Lung (tissue), 12 donors: ENCODE measurements around the gene NES. TPM values are rescaled to one million over a fixed set of nuclear protein-coding genes. Genes with fewer than 3 reads are reported as not detected.

Experiments
- ATAC-seq: fragments of 200-7000 bp; cut with Tn5 transposase; one replicate; pipeline ENCODE4 v1.9.1; 2020; ENCODE audit warnings: moderate number of reproducible peaks; ENCODE audit not compliant: insufficient read depth, low FRiP score
- DNase-seq, 3 donors: peaks; one replicate each; pipeline ENCODE4 v3.0.0-alpha.2; 2013 to 2017
- H3K27ac ChIP-seq, 2 donors: one replicate each; pipeline ENCODE4 v1.5.1; 2013; ENCODE audit warnings: mild to moderate bottlenecking in 2 of 2, moderate library complexity in 2 of 2, control low read depth in 1 of 2, inconsistent platforms in 1 of 2, low read depth in 1 of 2, low read length in 1 of 2
- H3K27me3 ChIP-seq, 3 donors: one replicate each; pipeline ENCODE4 v1.5.1; 2013; ENCODE audit warnings: low read length in 2 of 3; ENCODE audit not compliant: control insufficient read depth in 3 of 3, insufficient read depth in 3 of 3
- H3K36me3 ChIP-seq, 4 donors: one replicate each; pipeline ENCODE4 v1.5.1; 2013; ENCODE audit warnings: low read length in 4 of 4, mild to moderate bottlenecking in 1 of 4, moderate library complexity in 1 of 4; ENCODE audit not compliant: control insufficient read depth in 4 of 4, insufficient read depth in 4 of 4
- H3K4me1 ChIP-seq, 5 donors: one replicate each; pipeline ENCODE4 v1.5.1; 2013; ENCODE audit warnings: low read length in 5 of 5, mild to moderate bottlenecking in 2 of 5, moderate library complexity in 1 of 5; ENCODE audit not compliant: control insufficient read depth in 5 of 5, insufficient read depth in 5 of 5
- H3K4me3 ChIP-seq: one replicate; pipeline ENCODE4 v1.5.1; 2013; ENCODE audit warnings: mild to moderate bottlenecking, control low read depth, moderate library complexity
- H3K9ac ChIP-seq, 2 donors: one replicate each; pipeline ENCODE4 v1.5.1; 2013; ENCODE audit warnings: low read length in 2 of 2, control low read depth in 1 of 2; ENCODE audit not compliant: insufficient read depth in 1 of 2
- H3K9me3 ChIP-seq, 4 donors: one replicate each; pipeline ENCODE4 v1.5.1; 2013; ENCODE audit warnings: low read length in 3 of 4, mild to moderate bottlenecking in 1 of 4, moderate library complexity in 1 of 4; ENCODE audit not compliant: control insufficient read depth in 4 of 4, insufficient read depth in 3 of 4
- CTCF ChIP-seq: IDR thresholded peaks from 2 replicates; pipeline ENCODE4 v1.5.1; 2012; ENCODE audit warnings: mild to moderate bottlenecking; ENCODE audit errors: control extremely low read depth, extremely low read depth
- WGBS, 2 donors: extraction: QIAGEN DNeasy Blood & Tissue Kit; methylation state at CpG; one replicate each; pipeline ENCODE4 v1.1.7; 2013; 5-methylcytosine and 5-hydroxymethylcytosine counted together
- polyA plus RNA-seq, 2 donors: library from polyadenylated mRNA; stranded (reverse); fragments of 200-250 nt; gene quantifications; one replicate each; pipeline ENCODE4 v1.2.1, GENCODE V29; 2013
- total RNA-seq, 2 donors: library from RNA; depleted of rRNA in 1 of 2; stranded (reverse); fragments of >200 nt in 1 of 2; gene quantifications; one replicate each; pipeline ENCODE4 v1.2.1, GENCODE V29; 2014 to 2021
- donor health status: control.
- donor health status: control.
- donor health status: Bipolar disorder and iron deficiency.
- donor health status: healthy.
- donor health status: DM: yes; HTN: yes; CAD: no.

Gene NES
- total and polyA plus RNA-seq, 4 donors: 17.6 to 57.4 (median 34.2) TPM

GRCh38 chr1:156625436-156626078 lies 51.6 kb downstream of the NES start:
- ATAC-seq: peak; percentile 56
- Histone ChIP-seq H3K4me3 (no peak overlapping the region), H3K27ac (no peak overlapping the region), H3K9me3 (peaks cover 0 to 5% (median 0%) of the 10 kb centered on the region in 4 donors), H3K27me3 (peaks cover 5 to 56% (median 37%) of the 10 kb centered on the region in 3 donors), H3K36me3 (no peaks in the 10 kb centered on the region), H3K4me1 (peaks cover 0 to 18% (median 3%) of the 10 kb centered on the region in 5 donors), H3K9ac (no peak overlapping the region)
- peak; percentile 63 for TF ChIP-seq CTCF
- peak; percentile 51 to 64 (median 60) for DNase-seq
- WGBS, 2 donors: 2 to 3% methylated on average over 45 of the region's 45 CpGs

DNA sequence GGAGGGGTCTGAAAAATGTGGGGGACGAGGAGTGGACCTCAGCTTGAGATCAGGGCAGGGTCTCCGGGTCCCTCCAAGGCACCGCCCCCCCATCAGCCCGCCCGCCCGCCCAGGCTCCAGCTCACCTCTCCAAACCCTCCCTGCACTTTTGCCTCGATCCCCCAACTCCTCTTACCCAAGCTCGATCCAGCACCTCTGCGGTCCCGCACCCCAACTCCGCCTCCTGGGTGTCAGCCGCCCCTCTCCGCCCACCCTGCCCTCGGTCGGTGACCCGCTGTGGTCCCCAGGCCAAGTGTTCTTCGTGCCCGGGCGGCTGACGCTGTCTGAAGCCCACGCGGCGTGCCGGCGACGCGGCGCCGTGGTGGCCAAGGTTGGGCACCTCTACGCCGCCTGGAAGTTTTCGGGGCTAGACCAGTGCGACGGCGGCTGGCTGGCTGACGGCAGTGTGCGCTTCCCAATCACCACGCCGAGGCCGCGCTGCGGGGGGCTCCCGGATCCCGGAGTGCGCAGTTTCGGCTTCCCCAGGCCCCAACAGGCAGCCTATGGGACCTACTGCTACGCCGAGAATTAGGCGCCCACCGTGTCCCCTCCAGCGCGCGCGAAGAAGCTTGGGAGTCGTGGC lies 52.3 kb downstream of the NES start:
- TF ChIP-seq CTCF: no peak
- Histone ChIP-seq H3K9ac (no peak overlapping the region), H3K4me1 (peaks cover 0 to 18% (median 3%) of the 10 kb centered on the region in 5 donors), H3K27me3 (peaks cover 5 to 59% (median 41%) of the 10 kb centered on the region in 3 donors), H3K9me3 (peaks cover 0 to 5% (median 0%) of the 10 kb centered on the region in 4 donors), H3K36me3 (no peaks in the 10 kb centered on the region), H3K27ac (no peak overlapping the region), H3K4me3 (peak overlapping the region; percentile 34)
- WGBS, 2 donors: 3 to 4% methylated on average over 47 to 54 of the region's 55 CpGs
- DNase-seq (no peak), ATAC-seq (no peak)

- H3K27me3 ChIP-seq: peaks cover 5 to 64% (median 44%) of the 10 kb centered on the region in 3 donors
- H3K36me3 ChIP-seq: no peaks in the 10 kb centered on the region
- H3K9me3 ChIP-seq: peaks cover 0 to 5% (median 0%) of the 10 kb centered on the region in 4 donors
- peak overlapping the region in 1 of 2 donors; percentile 28 for H3K27ac ChIP-seq
- H3K9ac ChIP-seq: no peak overlapping the region
- ATAC-seq (no peak), DNase-seq (peak; percentile 51 to 65 (median 51))
- H3K4me3 ChIP-seq: no peak overlapping the region
- TF ChIP-seq CTCF: no peak
- WGBS, 2 donors: 1 to 2% methylated on average over 78 to 87 of the region's 87 CpGs
- H3K4me1 ChIP-seq: peaks cover 0 to 18% (median 3%) of the 10 kb centered on the region in 5 donors
Observed at GRCh38 chr1:156623946-156624813, 53.0 kb downstream of the NES start.
